HepG2 (cell line): ENCODE data around the gene CAPN14. TPM values are rescaled to one million over a fixed set of nuclear protein-coding genes. Genes with fewer than 3 reads are reported as not detected.

Source experiments
- ATAC-seq: fragments of 200-7000 bp; cut with Tn5 transposase; 3 replicates; pipeline ENCODE4 v1.9.1; 2020; ENCODE audit warnings: mild to moderate bottlenecking, moderate library complexity
- BruUV-seq: library from RNA; stranded (reverse); fragments of 400-500 nt; replicated peaks from 2 replicates; lab custom pipeline; 2021; lab: Mats Ljungman, UMichigan
- CTCF ChIA-PET: fragments of 300-600 bp; formaldehyde crosslinking; extraction: SDS; loops from one replicate; lab custom pipeline; 2021; ENCODE audit warnings: low total read pairs, inconsistent platforms, low intra/inter-chr PET ratio; lab: Yijun Ruan, JAX
- POLR2A ChIA-PET: fragments of 350-600 bp; sonication (Branson Sonifier 250); formaldehyde crosslinking; loops from one replicate; lab custom pipeline; 2020; ENCODE audit warnings: antibody characterized with exemption, inconsistent platforms; lab: Yijun Ruan, JAX
- DNase-seq: peaks from one replicate; pipeline ENCODE4 v3.0.0-alpha.2; 2015; ENCODE audit warnings: low spot score
- FAIRE-seq: peaks from 3 replicates; lab custom pipeline; 2011; peaks lifted over from hg19 to GRCh38; lab: Jason Lieb, UNC
- H2AFZ ChIP-seq: one replicate; pipeline ENCODE4 v1.6.1; 2011; ENCODE audit warnings: low read length, inconsistent platforms
- H3K27ac ChIP-seq: fragments of 300-600 bp; 3 replicates; pipeline ENCODE4 v1.8.0; 2011; ENCODE audit warnings: mixed run types, mild to moderate bottlenecking, mixed read lengths, low read length, inconsistent platforms; ENCODE audit not compliant: insufficient read depth; ENCODE audit errors: extremely low read length
- H3K27me3 ChIP-seq, 2 experiments: fragments of 200-600 bp in 1 of 2; 2 replicates in 1 of 2; 3 replicates in 1 of 2; pipeline versions ENCODE4 v1.6.0 to v1.8.0; 2011; ENCODE audit warnings: low read length in 2 of 2, mild to moderate bottlenecking in 2 of 2, moderate library complexity in 2 of 2, inconsistent platforms in 1 of 2; ENCODE audit not compliant: insufficient read depth in 2 of 2, control insufficient read depth in 1 of 2
- H3K36me3 ChIP-seq, 2 experiments: fragments of 200-600 bp in 1 of 2; replicated peaks in 1 of 2; 2 replicates in 1 of 2; 3 replicates in 1 of 2; pipeline versions ENCODE4 v1.5.1 to v1.8.0; 2011; ENCODE audit warnings: low read length in 2 of 2, inconsistent platforms in 1 of 2; ENCODE audit not compliant: insufficient read depth in 2 of 2, control insufficient read depth in 1 of 2
- H3K4me1 ChIP-seq: 2 replicates; pipeline ENCODE4 v1.5.1; 2012; ENCODE audit warnings: low read length, inconsistent platforms; ENCODE audit not compliant: insufficient read depth
- H3K4me2 ChIP-seq: 2 replicates; pipeline ENCODE4 v1.6.0; 2011; ENCODE audit warnings: low read depth, low read length, inconsistent platforms
- H3K4me3 ChIP-seq, 3 experiments: fragments of 200-600 bp in 1 of 3; sonication (generic), shearing (Covaris generic) in 1 of 3; replicated peaks in 1 of 3; 2 replicates each; pipeline ENCODE4 v1.5.1; 2011 to 2016; ENCODE audit warnings: low read length in 3 of 3, inconsistent platforms in 2 of 3, low read depth in 2 of 3, mild to moderate bottlenecking in 2 of 3, control low read depth in 1 of 3, mixed read lengths in 1 of 3; ENCODE audit not compliant: insufficient read depth in 1 of 3
- H3K79me2 ChIP-seq: one replicate; pipeline ENCODE4 v1.6.1; 2011; ENCODE audit warnings: low read length, inconsistent platforms; ENCODE audit not compliant: insufficient read depth
- H3K9ac ChIP-seq: 2 replicates; pipeline ENCODE4 v1.6.0; 2011; ENCODE audit warnings: mild to moderate bottlenecking, low read depth, low read length, inconsistent platforms; ENCODE audit not compliant: insufficient read depth
- H3K9me3 ChIP-seq: 2 replicates; pipeline ENCODE4 v1.5.1; 2012; ENCODE audit warnings: mild to moderate bottlenecking, low read length
- H4K20me1 ChIP-seq: 2 replicates; pipeline ENCODE4 v1.6.0; 2011; ENCODE audit warnings: inconsistent platforms, mild to moderate bottlenecking, low read length, moderate library complexity; ENCODE audit not compliant: insufficient read depth
- ATF2 ChIP-seq: sonication (generic); formaldehyde crosslinking; IDR thresholded peaks from 2 replicates; pipeline ENCODE4 v1.4.0; 2020; ENCODE audit warnings: missing genetic modification reagents
- CBFB ChIP-seq: sonication (generic); formaldehyde crosslinking; IDR thresholded peaks from 2 replicates; pipeline ENCODE4 v1.4.0; 2020; ENCODE audit warnings: missing genetic modification reagents
- DNMT1 ChIP-seq: sonication (generic); formaldehyde crosslinking; IDR thresholded peaks from 2 replicates; pipeline ENCODE4 v1.5.1; 2020; ENCODE audit warnings: mild to moderate bottlenecking, missing genetic modification reagents
- EHMT2 ChIP-seq: fragments of 200-600 bp; sonication (generic); IDR thresholded peaks from 2 replicates; pipeline ENCODE4 v1.7.0; 2017; ENCODE audit warnings: antibody characterized with exemption, low read depth, low read length, borderline replicate concordance
- FOXA3 ChIP-seq: IDR thresholded peaks from 2 replicates; pipeline ENCODE4 v1.6.1; 2016; ENCODE audit warnings: missing genetic modification reagents, missing compliant biosample characterization
- HDAC1 ChIP-seq: sonication (generic); formaldehyde crosslinking; IDR thresholded peaks from 2 replicates; pipeline ENCODE4 v1.5.1; 2020; ENCODE audit warnings: mild to moderate bottlenecking, missing genetic modification reagents
- JUN ChIP-seq: sonication (generic); formaldehyde crosslinking; IDR thresholded peaks from 2 replicates; pipeline ENCODE4 v1.4.0; 2020; ENCODE audit warnings: mild to moderate bottlenecking, missing genetic modification reagents
- MTERF4 ChIP-seq: sonication (generic); formaldehyde crosslinking; IDR thresholded peaks from 2 replicates; pipeline ENCODE4 v1.8.0; 2023; ENCODE audit warnings: mild to moderate bottlenecking, missing genetic modification reagents
- MZF1 ChIP-seq: sonication (generic); formaldehyde crosslinking; IDR thresholded peaks from 2 replicates; pipeline ENCODE4 v1.8.1; 2023; ENCODE audit warnings: mild to moderate bottlenecking, missing genetic modification reagents, borderline replicate concordance
- PBX3 ChIP-seq: sonication (generic); formaldehyde crosslinking; IDR thresholded peaks from 2 replicates; pipeline ENCODE4 v1.8.1; 2023; ENCODE audit warnings: missing genetic modification reagents, inconsistent platforms, borderline replicate concordance
- RXRA ChIP-seq: sonication (generic); formaldehyde crosslinking; IDR thresholded peaks from 2 replicates; pipeline ENCODE4 v1.5.1; 2020; ENCODE audit warnings: missing genetic modification reagents
- SNAPC5 ChIP-seq: sonication (generic); formaldehyde crosslinking; IDR thresholded peaks from 2 replicates; pipeline ENCODE4 v1.8.1; 2023; ENCODE audit warnings: mild to moderate bottlenecking, missing genetic modification reagents, borderline replicate concordance
- SRY ChIP-seq: sonication (generic); formaldehyde crosslinking; IDR thresholded peaks from 2 replicates; pipeline ENCODE4 v1.8.0; 2022; ENCODE audit warnings: mild to moderate bottlenecking, missing genetic modification reagents
- ZBTB20 ChIP-seq: sonication (generic); formaldehyde crosslinking; IDR thresholded peaks from 2 replicates; pipeline ENCODE4 v1.8.1; 2023; ENCODE audit warnings: missing genetic modification reagents, low read depth, mild to moderate bottlenecking, borderline replicate concordance
- ZBTB3 ChIP-seq: sonication (generic); formaldehyde crosslinking; IDR thresholded peaks from 2 replicates; pipeline ENCODE4 v1.4.0; 2020; ENCODE audit warnings: low read depth, mild to moderate bottlenecking, moderate library complexity, missing genetic modification reagents, borderline replicate concordance
- ZKSCAN5 ChIP-seq: sonication (generic); formaldehyde crosslinking; IDR thresholded peaks from 2 replicates; pipeline ENCODE4 v1.5.1; 2020; ENCODE audit warnings: mild to moderate bottlenecking, missing genetic modification reagents
- ZNF224 ChIP-seq: sonication (generic); formaldehyde crosslinking; IDR thresholded peaks from 2 replicates; pipeline ENCODE4 v1.5.0; 2020; ENCODE audit warnings: mild to moderate bottlenecking, missing genetic modification reagents
- ZNF557 ChIP-seq: sonication (generic); formaldehyde crosslinking; IDR thresholded peaks from 2 replicates; pipeline ENCODE4 v1.4.0; 2020; ENCODE audit warnings: missing genetic modification reagents
- ZNF772 ChIP-seq: sonication (generic); formaldehyde crosslinking; IDR thresholded peaks from 2 replicates; pipeline ENCODE4 v1.5.0; 2020; ENCODE audit warnings: mild to moderate bottlenecking, missing genetic modification reagents
- ZNF776 ChIP-seq: sonication (generic); formaldehyde crosslinking; IDR thresholded peaks from 2 replicates; pipeline ENCODE4 v1.4.0; 2020; ENCODE audit warnings: mild to moderate bottlenecking, missing genetic modification reagents
- ZNF841 ChIP-seq: sonication (generic); formaldehyde crosslinking; IDR thresholded peaks from 2 replicates; pipeline ENCODE4 v1.8.1; 2023; ENCODE audit warnings: missing genetic modification reagents, borderline replicate concordance
- WGBS: methylation state at CpG from one replicate; pipeline ENCODE4 v1.1.6; 2017; ENCODE audit warnings: low lambda C conversion rate; 5-methylcytosine and 5-hydroxymethylcytosine counted together
- in situ Hi-C: cut with HindIII; loops from 2 replicates; pipeline ENCODE4 v1.10.0; 2017; ENCODE audit warnings: low pct_unique_long_range_greater_than_20kb; ENCODE audit not compliant: extremely low pct_ligation_motif_present
- intact Hi-C: fragments of 100-400 bp; cut with micrococcal nuclease; formaldehyde crosslinking; loops from one replicate; pipeline ENCODE4 v1.10.0; 2022; ENCODE audit not compliant: unreplicated experiment
- polyA plus RNA-seq, 8 experiments: library from polyadenylated mRNA; depleted of rRNA in 3 of 8; stranded (reverse) in 7 of 8; unstranded in 1 of 8; fragments of >200 nt; fragmentation: Illumina TruSeq in 4 of 8; extraction: Trizol in 4 of 8; gene quantifications; 2 replicates each; pipeline versions ENCODE4 v1.2.1 to v1.2.3, GENCODE V29; 2011 to 2016; ENCODE audit warnings: low read depth in 4 of 8, missing spikeins in 1 of 8, mixed read lengths in 1 of 8; ENCODE audit not compliant: insufficient read depth in 1 of 8
- total RNA-seq, 5 experiments: library from RNA; depleted of rRNA; stranded (reverse); fragments of >200 nt; fragmentation: Illumina TruSeq; extraction: Trizol; gene quantifications; 2 replicates each; pipeline ENCODE4 v1.2.3, GENCODE V29; 2016; ENCODE audit warnings: low read depth in 1 of 5

The CAPN14 gene
- total and polyA plus RNA-seq, 2 of the 13 experiments (the other 11 are each of a cell fraction or from before 2014, with no cell fraction given): not detected

GRCh38 chr2:31127931-31128330, 89.4 kb downstream of the CAPN14 start (continued):
- TF ChIP-seq DNMT1 (CRISPR knock-in tag): no peak

- BruUV-seq: no TSS peak
- no peaks in the 10 kb centered on the region for H3K79me2 ChIP-seq
- intact Hi-C loops (no loop called here), in situ Hi-C loops (no loop called here)
- POLR2A ChIA-PET: no interaction called here
- H3K36me3 ChIP-seq: no peaks in the 10 kb centered on the region
- WGBS: 5% methylated on average over 6 of the region's 6 CpGs
- ATAC-seq (no peak), DNase-seq (no peak), FAIRE-seq (no peak)
- H3K9me3 ChIP-seq: no peaks in the 10 kb centered on the region
- no peak overlapping the region for H3K9ac ChIP-seq
- no peak overlapping the region for H3K27ac ChIP-seq
- H3K4me2 ChIP-seq: no peak overlapping the region
- peaks cover 0 to 10% of the 10 kb centered on the region in 2 experiments; a peak in 2 of 5 replicates for H3K27me3 ChIP-seq
- TF ChIP-seq ZNF772 (CRISPR knock-in tag): no peak
- no peak for TF ChIP-seq FOXA3 (CRISPR knock-in tag)
- TF ChIP-seq MZF1 (CRISPR knock-in tag): no peak
- TF ChIP-seq ZBTB20: no peak
- no peak for TF ChIP-seq ZNF224 (CRISPR knock-in tag)
- TF ChIP-seq PBX3 (CRISPR knock-in tag): no peak
- no peak for TF ChIP-seq RXRA (CRISPR knock-in tag)
- TF ChIP-seq EHMT2: no peak
- no peak for TF ChIP-seq ZNF776
- TF ChIP-seq ZNF557 (CRISPR knock-in tag): no peak
- no peak for TF ChIP-seq SNAPC5 (CRISPR knock-in tag)
- TF ChIP-seq MTERF4 (CRISPR knock-in tag): no peak
- no peak for TF ChIP-seq SRY
- no peak for TF ChIP-seq ZKSCAN5 (CRISPR knock-in tag)
- TF ChIP-seq CBFB (CRISPR knock-in tag): no peak
- no peak for TF ChIP-seq ZBTB3 (CRISPR knock-in tag)
- TF ChIP-seq ATF2 (CRISPR knock-in tag): no peak
- TF ChIP-seq ZNF841 (CRISPR knock-in tag): no peak
- no peak for TF ChIP-seq JUN (CRISPR knock-in tag)
- no peak for TF ChIP-seq HDAC1 (CRISPR knock-in tag)
- no peak overlapping the region for H3K4me3 ChIP-seq
- CTCF ChIA-PET: no interaction called here
- no peaks in the 10 kb centered on the region for H3K4me1 ChIP-seq
- no peaks in the 10 kb centered on the region for H4K20me1 ChIP-seq
- H2AFZ ChIP-seq: no peak overlapping the region
Observed at GRCh38 chr2:31125918-31126695, 91.2 kb downstream of the CAPN14 start.
